Heart right ventricle (tissue), 16 donors: Measurements from ENCODE around the gene CYP2R1. TPM values are rescaled to one million over a fixed set of nuclear protein-coding genes. Genes with fewer than 3 reads are reported as not detected.
A peak's percentile ranks its signal among the peaks of the same experiment; 100 is the strongest.

Experiments
- ATAC-seq, 8 donors: fragments of 200-7000 bp; cut with Tn5 transposase; one replicate each; pipeline ENCODE4 v1.9.1; 2020; ENCODE audit warnings: mild to moderate bottlenecking in 8 of 8, moderate library complexity in 8 of 8, moderate number of reproducible peaks in 1 of 8
- DNase-seq, 2 donors: peaks; one replicate each; pipeline ENCODE4 v3.0.0-alpha.2; 2020
- H3K27ac ChIP-seq, 10 donors: fragments of 200-600 bp; sonication (generic) in 2 of 10; one replicate each; pipeline versions ENCODE4 v1.5.0 to v1.8.0; 2020 to 2022; ENCODE audit warnings: mild to moderate bottlenecking in 3 of 10
- H3K27me3 ChIP-seq, 7 donors: fragments of 200-600 bp; one replicate each; pipeline ENCODE4 v1.8.0; 2021 to 2022; ENCODE audit warnings: mild to moderate bottlenecking in 2 of 7
- H3K36me3 ChIP-seq, 9 donors: fragments of 200-600 bp; sonication (generic) in 1 of 9; one replicate each; pipeline versions ENCODE4 v1.5.0 to v1.8.0; 2020 to 2022; ENCODE audit warnings: mild to moderate bottlenecking in 2 of 9
- H3K4me1 ChIP-seq, 9 donors: fragments of 200-600 bp; sonication (generic) in 1 of 9; one replicate each; pipeline versions ENCODE4 v1.5.0 to v1.8.0; 2020 to 2022; ENCODE audit warnings: mild to moderate bottlenecking in 4 of 9
- H3K4me3 ChIP-seq, 10 donors: fragments of 200-600 bp; sonication (generic) in 2 of 10; one replicate each; pipeline versions ENCODE4 v1.5.0 to v1.8.0; 2020 to 2022; ENCODE audit warnings: mild to moderate bottlenecking in 7 of 10, moderate library complexity in 2 of 10
- H3K9me3 ChIP-seq, 11 donors: fragments of 200-600 bp in 10 of 11; sonication (generic) in 2 of 11; one replicate each; pipeline versions ENCODE4 v1.5.0 to v1.8.0; 2013 to 2022; ENCODE audit warnings: mild to moderate bottlenecking in 2 of 11, control low read depth in 1 of 11, moderate library complexity in 1 of 11
- CTCF ChIP-seq, 9 donors: fragments of 200-600 bp; sonication (generic) in 2 of 9; IDR thresholded peaks; one replicate each; pipeline versions ENCODE4 v1.5.0 to v1.8.0; 2021 to 2022; ENCODE audit warnings: antibody characterized with exemption in 9 of 9, mild to moderate bottlenecking in 5 of 9, moderate library complexity in 1 of 9
- WGBS, 2 donors: extraction: QIAGEN DNeasy Blood & Tissue Kit; methylation state at CpG; one replicate each; pipeline ENCODE4 v1.1.7; 2013; ENCODE audit warnings: inconsistent platforms in 1 of 2; 5-methylcytosine and 5-hydroxymethylcytosine counted together
- intact Hi-C, 10 donors: fragments of 100-400 bp; cut with DNase I; formaldehyde crosslinking; loops; one replicate each; pipeline versions ENCODE4 v1.11.1 to v1.14.2; 2022
- polyA plus RNA-seq, 2 donors: library from polyadenylated mRNA; stranded (reverse); fragments of 200-250 nt; gene quantifications; one replicate each; pipeline ENCODE4 v1.2.3, GENCODE V29; 2013
- total RNA-seq, 10 donors: library from RNA; stranded (reverse); fragmentation: NEBNext Ultra II Directional in 3 of 10; extraction: Animal tissue kit (Norgen Biotek cat#: 25700) in 3 of 10; gene quantifications; one replicate each; pipeline versions ENCODE4 v1.2.1 to v1.2.4, GENCODE V29; 2021 to 2023
- donor health status: Arrhythmogenic right ventricular cardiomyopathy.
- donor health status: ischemic (EF 13 %, LVEDD 7.1; RV severe dilation, severe dysfunction).
- donor health status: healthy with polysubstance abuse.
- donor health status: DM: no; HTN: yes; CAD: no.
- donor health status: DM: no; HTN: no; CAD: no.
- donor health status: ischemic (EF 25% LVEDD 6.9; RV normal size, moderate dysfunction).
- donor health status: ischemic (EF 25% LVEDD 5.7; RV mildly dilated, moderate dysfunction).
- donor health status: healthy.
- donor health status: DM: yes; HTN: yes; CAD: no.
- donor health status: Ischemic cardiomyopathy.
- donor health status: ischemic (EF 35%, LVEDD 5.7; RV mildly dilated, moderate dysfunction).
- donor health status: nonischemic (EF 11% LVEDD 7.7; RV severe dilation, severe dysfunction).
- donor health status: DM: yes; HTN: yes; CAD: no.
- donor health status: PGD.
- donor health status: ischemic (EF 29% LVEDD 5.4; RV normal size, mild dysfunction).
- donor health status: nonischemic (EF 23%, LVEDD 6.1; RV moderate dilation, normal function).

CYP2R1 gene
- total and polyA plus RNA-seq, 12 donors = 4.6 to 34.6 (median 6.8) TPM

- intact Hi-C loops = loop anchor here in 9 of 10 donors (2.0 to 10.0 kb wide), 9 partner anchors 112 to 372 kb away; partner anchors contain the start of gene PDE3B (in 2 of the 9)
These were observed 14.5 kb upstream of the CYP2R1 start for GRCh38 chr11:14906578-14906977.

GRCh38 chr11:14905104-14906033, 13.3 kb upstream of the CYP2R1 start:
- 3 to 7% methylated on average over 58 of the region's 58 CpGs for WGBS, 2 donors
- Histone ChIP-seq H3K4me1 (peaks cover 0 to 19% (median 12%) of the 10 kb centered on the region in 9 donors), H3K27ac (peak overlapping the region in 4 of 10 donors; percentile 25 to 67 (median 43))

More at GRCh38 chr11:14906578-14906977, 14.5 kb upstream of the CYP2R1 start:
- WGBS, 2 donors = 81 to 89% methylated on average over 5 of the region's 5 CpGs
- Histone ChIP-seq H3K27ac (no peak overlapping the region), H3K27me3 (peaks cover 0 to 8% (median 0%) of the 10 kb centered on the region in 7 donors), H3K36me3 (no peaks in the 10 kb centered on the region), H3K9me3 (no peaks in the 10 kb centered on the region), H3K4me3 (no peak overlapping the region), H3K4me1 (peaks cover 0 to 19% (median 12%) of the 10 kb centered on the region in 9 donors)
- TF ChIP-seq CTCF (IDR thresholded peaks at IDR 0.05) = no peak
- DNase-seq (no peak), ATAC-seq (no peak)

GRCh38 chr11:14904745-14905103, 12.7 kb upstream of the CYP2R1 start:
- H3K4me1 ChIP-seq = peaks cover 0 to 19% (median 12%) of the 10 kb centered on the region in 9 donors
- no peaks in the 10 kb centered on the region for H3K36me3 ChIP-seq
- intact Hi-C loops = loop anchor here (1.0 to 10.0 kb wide), 12 partner anchors 110 to 370 kb away; partner anchors contain the start of gene PDE3B (in 2 of the 10)
- ATAC-seq (peak; percentile 82 to 93 (median 86)), DNase-seq (peak; percentile 87 to 88)
- H3K27ac ChIP-seq = peak overlapping the region in 4 of 10 donors; percentile 25 to 67 (median 43)
- H3K9me3 ChIP-seq = no peaks in the 10 kb centered on the region
- H3K4me3 ChIP-seq = peak overlapping the region; percentile 7 to 66 (median 60)
- 8% methylated on average over 26 of the region's 26 CpGs for WGBS, 2 donors
- peak; percentile 90 to 96 (median 94) for TF ChIP-seq CTCF (IDR thresholded peaks at IDR 0.05)
- H3K27me3 ChIP-seq = no peaks in the 10 kb centered on the region

More at GRCh38 chr11:14905104-14906033, 13.3 kb upstream of the CYP2R1 start:
- ATAC-seq = peak; percentile 43 to 87 (median 74)
- peak; percentile 36 to 43 for DNase-seq
- Histone ChIP-seq H3K4me3 (peak overlapping the region; percentile 7 to 66 (median 60)), H3K9me3 (no peaks in the 10 kb centered on the region), H3K27me3 (peaks cover 0 to 4% (median 0%) of the 10 kb centered on the region in 7 donors), H3K36me3 (no peaks in the 10 kb centered on the region)
- TF ChIP-seq CTCF (IDR thresholded peaks at IDR 0.05) = peak in 7 of 9 donors; percentile 24 to 49 (median 36)
- intact Hi-C loops = loop anchor here (2.0 to 10.0 kb wide), 11 partner anchors 111 to 371 kb away; partner anchors contain the start of gene PDE3B (in 2 of the 10)

GRCh38 chr11:14902650-14903350, 10.8 kb upstream of the CYP2R1 start:
- intact Hi-C loops = loop anchor here in 5 of 10 donors (10.0 kb wide), 3 partner anchors 108 to 368 kb away; partner anchors contain the start of gene PDE3B (in 2 of the 5)
- no peak overlapping the region for H3K27ac ChIP-seq
- H3K27me3 ChIP-seq = no peaks in the 10 kb centered on the region
- peaks cover 0 to 19% (median 12%) of the 10 kb centered on the region in 9 donors for H3K4me1 ChIP-seq
- DNase-seq (no peak), ATAC-seq (no peak)
- no peaks in the 10 kb centered on the region for H3K36me3 ChIP-seq
- H3K9me3 ChIP-seq = no peaks in the 10 kb centered on the region
- H3K4me3 ChIP-seq = no peak overlapping the region
- no peak for TF ChIP-seq CTCF (IDR thresholded peaks at IDR 0.05)
- 31 to 38% methylated on average over 1 of the region's 1 CpG for WGBS, 2 donors
